Vagina (tissue), 2 donors: ENCODE measurements around the gene PCSK5.

Experiments
- POLR2AphosphoS5 ChIP-seq, 2 donors: sonication (generic); formaldehyde crosslinking; IDR thresholded peaks; one replicate each; pipeline ENCODE4 v1.9.0; 2017; ENCODE audit warnings: antibody characterized with exemption in 2 of 2, mild to moderate bottlenecking in 2 of 2, low read depth in 1 of 2; ENCODE audit not compliant: insufficient read depth in 1 of 2
- TF ChIP-seq, protein P1 (sequence below), 3 experiments: fragments of 450-650 bp in 2 of 3; fragments of 200-600 bp in 1 of 3; sonication (generic) in 1 of 3; IDR thresholded peaks; one replicate each; pipeline ENCODE4 v1.5.1; 2017 to 2019; ENCODE audit warnings: antibody characterized with exemption in 3 of 3, mild to moderate bottlenecking in 2 of 3, moderate library complexity in 2 of 3

DNA sequence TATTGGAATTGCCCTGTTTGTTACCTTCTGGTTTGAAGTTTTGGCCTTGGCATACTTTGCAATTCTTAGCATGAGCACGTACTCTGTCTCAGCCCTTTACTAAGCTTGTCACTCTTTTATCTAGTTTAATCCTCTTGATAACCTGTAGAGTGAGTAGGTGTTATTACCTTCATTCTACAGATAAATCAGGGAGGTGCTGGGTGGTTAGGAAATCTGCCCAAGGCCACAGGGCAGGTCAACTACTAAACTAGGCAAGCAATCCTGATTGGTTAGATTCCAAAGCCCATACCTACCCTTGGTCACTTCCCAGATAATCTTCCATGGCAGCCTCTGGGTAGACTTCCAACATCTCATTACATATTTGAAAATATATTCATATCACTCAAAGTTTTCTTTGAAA, 65.7 kb downstream of the PCSK5 start:
- TF ChIP-seq, protein P1, sequence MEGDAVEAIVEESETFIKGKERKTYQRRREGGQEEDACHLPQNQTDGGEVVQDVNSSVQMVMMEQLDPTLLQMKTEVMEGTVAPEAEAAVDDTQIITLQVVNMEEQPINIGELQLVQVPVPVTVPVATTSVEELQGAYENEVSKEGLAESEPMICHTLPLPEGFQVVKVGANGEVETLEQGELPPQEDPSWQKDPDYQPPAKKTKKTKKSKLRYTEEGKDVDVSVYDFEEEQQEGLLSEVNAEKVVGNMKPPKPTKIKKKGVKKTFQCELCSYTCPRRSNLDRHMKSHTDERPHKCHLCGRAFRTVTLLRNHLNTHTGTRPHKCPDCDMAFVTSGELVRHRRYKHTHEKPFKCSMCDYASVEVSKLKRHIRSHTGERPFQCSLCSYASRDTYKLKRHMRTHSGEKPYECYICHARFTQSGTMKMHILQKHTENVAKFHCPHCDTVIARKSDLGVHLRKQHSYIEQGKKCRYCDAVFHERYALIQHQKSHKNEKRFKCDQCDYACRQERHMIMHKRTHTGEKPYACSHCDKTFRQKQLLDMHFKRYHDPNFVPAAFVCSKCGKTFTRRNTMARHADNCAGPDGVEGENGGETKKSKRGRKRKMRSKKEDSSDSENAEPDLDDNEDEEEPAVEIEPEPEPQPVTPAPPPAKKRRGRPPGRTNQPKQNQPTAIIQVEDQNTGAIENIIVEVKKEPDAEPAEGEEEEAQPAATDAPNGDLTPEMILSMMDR (IDR thresholded peaks at IDR 0.05): no peak
- no peak for TF ChIP-seq POLR2AphosphoS5 (IDR thresholded peaks at IDR 0.05; ENCODE audit: insufficient read depth in 1 of 2, low read depth in 1 of 2)
